ENCODE measurements around the gene PUS3.

DNA sequence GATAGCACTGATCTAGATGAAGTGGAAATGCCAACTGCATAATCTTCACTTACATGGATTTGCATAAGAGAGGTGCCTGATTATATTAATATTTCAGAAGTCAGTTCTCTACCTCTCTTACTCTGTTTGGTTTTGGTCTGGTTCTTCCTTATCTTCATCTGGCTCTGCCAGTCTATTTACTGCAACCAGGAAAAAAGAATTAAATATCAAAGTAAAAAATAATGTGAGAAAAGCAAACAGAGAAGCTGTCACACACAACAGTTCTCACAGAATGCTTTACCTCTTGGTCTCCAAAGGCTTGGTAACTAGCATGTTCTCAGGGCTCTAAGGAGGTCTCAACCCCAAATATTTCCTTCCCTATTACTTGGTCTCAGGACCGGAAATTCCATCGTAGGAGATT is 49.6 kb upstream of the PUS3 start:
- no peak for TF ChIP-seq ELF4 (IDR thresholded peaks at IDR 0.05)
- no peak for TF ChIP-seq L3MBTL2 (conservative IDR thresholded peaks at IDR 0.05)
- TF ChIP-seq TARDBP (IDR thresholded peaks at IDR 0.05), result no peak
- TF ChIP-seq FOXM1 (IDR thresholded peaks at IDR 0.05; ENCODE audit: borderline replicate concordance), result no peak
- TF ChIP-seq SP1 (IDR thresholded peaks at IDR 0.05), result no peak
- TF ChIP-seq HDGF (IDR thresholded peaks at IDR 0.05; ENCODE audit: borderline replicate concordance), result no peak
- TF ChIP-seq FOXA1 (IDR thresholded peaks at IDR 0.05), result no peak
- no peak for TF ChIP-seq ZNF384 (IDR thresholded peaks at IDR 0.05)
- no peak for TF ChIP-seq ARNT (IDR thresholded peaks at IDR 0.05)
- no peak for TF ChIP-seq BHLHE40 (IDR thresholded peaks at IDR 0.05; ENCODE audit: borderline replicate concordance)
- TF ChIP-seq NFRKB (IDR thresholded peaks at IDR 0.05), result no peak
- TF ChIP-seq SUZ12 (IDR thresholded peaks at IDR 0.05), result no peak
- TF ChIP-seq CTBP1 (IDR thresholded peaks at IDR 0.05; ENCODE audit: borderline replicate concordance), result no peak
